NCI-H1436 treated with DMSO at 0.1 percent for 48 hours (cell line): ENCODE results near the gene CNOT6L.
A peak's percentile ranks its signal among the peaks of the same experiment; 100 is the strongest.
"Not testable (repeated sequence)": the region's sequence is repeated elsewhere in the genome, so short reads cannot be mapped to it uniquely, and the experiment has no call there.

Experiments
- DNase-seq: peaks from one replicate; lab custom pipeline; 2025; lab: John Stamatoyannopoulos, UW

The CNOT6L gene

GRCh38 chr4:77818602-77819403, at the start of gene CNOT6L:
Gene CNOT6L, minus strand, starts transcription at chr4:77819368. Its CDS starts 60 bp downstream, at chr4:77819308.
- no peak for DNase-seq

GRCh38 chr4:77865259-77865658, 46.1 kb upstream of the CNOT6L start:
- no peak for DNase-seq

GRCh38 chr4:77863341-77863740, 44.2 kb upstream of the CNOT6L start:
- DNase-seq = not testable (repeated sequence)

- peak; percentile 81 for DNase-seq
Measured at GRCh38 chr4:77862478-77863216, 43.5 kb upstream of the CNOT6L start, which contains the start of gene MRPL1. Gene MRPL1, plus strand, starts transcription at chr4:77862830. Its CDS starts 19 bp downstream, at chr4:77862849.

GRCh38 chr4:77861495-77861894, 42.3 kb upstream of the CNOT6L start:
- DNase-seq = no peak

- no peak for DNase-seq
Measured at GRCh38 chr4:77859256-77859655, 40.1 kb upstream of the CNOT6L start.

GRCh38 chr4:77856152-77856551, 37.0 kb upstream of the CNOT6L start:
- DNase-seq = no peak

- no peak for DNase-seq
Measured at GRCh38 chr4:77854431-77855111, 35.4 kb upstream of the CNOT6L start.

GRCh38 chr4:77852892-77853495, 33.8 kb upstream of the CNOT6L start:
- no peak for DNase-seq

GRCh38 chr4:77849278-77849965, 30.3 kb upstream of the CNOT6L start:
- peak; percentile 35 for DNase-seq

GRCh38 chr4:77848508-77848907, 29.3 kb upstream of the CNOT6L start:
- no peak for DNase-seq

- DNase-seq = no peak
Measured at GRCh38 chr4:77845929-77846328, 26.8 kb upstream of the CNOT6L start.

GRCh38 chr4:77845400-77845799, 26.2 kb upstream of the CNOT6L start:
- no peak for DNase-seq

GRCh38 chr4:77844363-77844762, 25.2 kb upstream of the CNOT6L start:
- no peak for DNase-seq

- DNase-seq = no peak
Measured at GRCh38 chr4:77843628-77844027, 24.5 kb upstream of the CNOT6L start.

GRCh38 chr4:77834403-77834802, 15.2 kb upstream of the CNOT6L start:
- DNase-seq = no peak

- DNase-seq = peak; percentile 70
Measured at GRCh38 chr4:77833126-77833724, 14.1 kb upstream of the CNOT6L start.

- no peak for DNase-seq
Measured at GRCh38 chr4:77827343-77827742, 8.2 kb upstream of the CNOT6L start.

- no peak for DNase-seq
Measured at GRCh38 chr4:77826275-77826674, 7.1 kb upstream of the CNOT6L start.

- no peak for DNase-seq
Measured at GRCh38 chr4:77821775-77822174, 2.6 kb upstream of the CNOT6L start.
